Stimulated activated CD8-positive, alpha-beta memory T cell treated with anti-CD3 and anti-CD28 coated beads, Interleukin-7, amount 100 ng/mL, for 48 hours (primary cell): Measurements from ENCODE around the gene LDLRAD3.

Experiments used
- DNase-seq, 2 donors: peaks; one replicate each; pipeline ENCODE4 v3.0.0-alpha.2; 2020; ENCODE audit warnings: low read depth in 1 of 2; ENCODE audit errors: extremely low read depth in 1 of 2

The LDLRAD3 gene

GRCh38 chr11:36195496-36196354, 251.9 kb downstream of the LDLRAD3 start:
- no peak for DNase-seq

GRCh38 chr11:36196411-36196998, 252.6 kb downstream of the LDLRAD3 start:
- no peak for DNase-seq

GRCh38 chr11:36201411-36201810, 257.5 kb downstream of the LDLRAD3 start:
- DNase-seq = no peak

- DNase-seq = no peak
Observed at GRCh38 chr11:36205536-36205935, 261.7 kb downstream of the LDLRAD3 start.

GRCh38 chr11:36210529-36210928, 266.7 kb downstream of the LDLRAD3 start:
- DNase-seq = no peak

- no peak for DNase-seq
Observed at GRCh38 chr11:36211761-36212430, 268.0 kb downstream of the LDLRAD3 start.

GRCh38 chr11:36212564-36213392, 268.9 kb downstream of the LDLRAD3 start:
- no peak for DNase-seq

GRCh38 chr11:36213393-36213840, 269.6 kb downstream of the LDLRAD3 start:
- DNase-seq = no peak

- DNase-seq = no peak
Observed at GRCh38 chr11:36214480-36214879, 270.6 kb downstream of the LDLRAD3 start.

GRCh38 chr11:36214976-36215692, 271.3 kb downstream of the LDLRAD3 start:
- no peak for DNase-seq

GRCh38 chr11:36215693-36216060, 271.8 kb downstream of the LDLRAD3 start:
- no peak for DNase-seq

GRCh38 chr11:36216061-36216615, 272.3 kb downstream of the LDLRAD3 start:
- no peak for DNase-seq

- DNase-seq = no peak
Observed at GRCh38 chr11:36218283-36218921, 274.5 kb downstream of the LDLRAD3 start.

- DNase-seq = no peak
Observed at GRCh38 chr11:36219996-36220395, 276.1 kb downstream of the LDLRAD3 start.

GRCh38 chr11:36222831-36223635, 279.2 kb downstream of the LDLRAD3 start:
- no peak for DNase-seq

- no peak for DNase-seq
Observed at GRCh38 chr11:36224209-36224882, 280.5 kb downstream of the LDLRAD3 start.

- no peak for DNase-seq
Observed at GRCh38 chr11:36227044-36227443, 283.2 kb downstream of the LDLRAD3 start.

- DNase-seq = no peak
Observed at GRCh38 chr11:36228689-36229088, 284.8 kb downstream of the LDLRAD3 start.
